GM19397 (cell line): ENCODE data around the gene PRUNE2.

ENCODE experiments used
- ATAC-seq: cut with Tn5 transposase; IDR thresholded peaks from one replicate; pipeline ENCODE4 v1.9.1; 2021; ENCODE audit warnings: mild to moderate bottlenecking, moderate library complexity; ENCODE audit not compliant: unreplicated experiment

Gene PRUNE2

DNA sequence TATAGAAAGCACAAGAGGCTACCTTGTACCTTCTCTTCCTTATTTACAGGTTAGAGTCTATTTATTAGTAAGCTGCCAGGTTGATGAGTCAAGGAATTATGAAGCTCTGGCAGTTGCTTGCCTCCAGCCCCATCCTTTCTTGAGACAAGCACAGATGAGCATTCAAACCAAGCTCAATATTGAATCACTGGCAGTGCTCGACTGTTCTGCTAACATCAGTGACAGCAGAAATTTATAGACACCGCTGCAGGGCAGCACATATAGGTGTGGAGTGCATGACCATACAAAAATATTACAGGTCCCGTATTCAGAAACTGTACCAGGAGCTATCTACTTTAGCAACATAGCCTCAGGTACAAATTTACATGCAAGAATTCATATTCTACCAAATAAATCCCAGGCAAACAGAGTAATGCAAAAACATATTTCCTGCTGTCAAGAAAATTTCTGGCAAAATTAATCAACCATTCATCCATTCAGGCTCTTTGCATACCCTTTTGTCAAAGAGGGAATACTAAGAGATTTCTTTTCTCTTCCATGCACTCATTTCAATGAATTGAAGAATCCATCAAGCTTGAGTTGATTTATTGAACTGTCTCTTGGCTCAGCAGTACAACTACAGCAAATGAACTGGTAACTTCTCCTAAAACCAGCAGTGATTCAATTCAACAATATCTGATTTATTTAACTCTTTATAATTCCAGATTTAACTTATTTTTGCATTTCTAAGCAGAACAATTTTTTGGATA is 168.6 kb downstream of the PRUNE2 start:
- ATAC-seq, result no peak

DNA sequence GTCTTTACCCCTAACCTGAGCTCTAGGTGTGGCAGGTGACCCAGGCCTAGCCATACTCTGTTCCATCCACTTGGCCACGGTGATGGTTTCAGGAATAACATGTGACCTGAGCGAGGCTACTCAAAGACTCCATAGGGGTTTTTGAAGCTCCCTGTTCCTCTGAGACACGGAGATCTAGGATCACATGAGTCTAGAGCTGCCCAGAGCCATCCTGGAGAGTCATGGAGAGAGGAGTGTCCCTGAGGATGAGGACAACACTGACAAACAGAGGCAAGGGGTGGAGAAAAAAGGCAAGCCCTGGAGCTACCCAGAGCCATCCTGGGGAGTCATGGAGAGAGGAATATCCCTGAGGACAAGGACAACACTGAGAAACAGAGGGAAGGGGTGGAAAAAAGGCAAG is 171.2 kb downstream of the PRUNE2 start:
- ATAC-seq, result no peak

DNA sequence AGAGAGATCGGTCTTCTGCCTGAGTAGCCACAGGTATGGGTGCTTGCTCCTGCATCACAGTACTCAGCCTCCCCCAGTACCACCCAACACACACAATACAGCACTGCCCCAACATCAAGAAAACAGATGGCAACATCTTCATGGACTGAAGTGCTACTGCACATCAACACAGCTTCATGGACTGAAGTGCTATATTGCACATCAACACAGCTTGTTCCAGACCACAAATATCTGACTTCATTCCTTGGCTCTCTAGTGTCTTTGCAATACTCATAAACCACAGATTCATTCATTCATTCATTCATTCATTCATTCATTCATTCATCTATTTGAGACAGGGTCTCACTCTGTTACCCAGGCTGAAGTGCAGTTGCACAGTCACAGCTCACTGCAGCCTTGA is 172.8 kb downstream of the PRUNE2 start:
- no peak for ATAC-seq

DNA sequence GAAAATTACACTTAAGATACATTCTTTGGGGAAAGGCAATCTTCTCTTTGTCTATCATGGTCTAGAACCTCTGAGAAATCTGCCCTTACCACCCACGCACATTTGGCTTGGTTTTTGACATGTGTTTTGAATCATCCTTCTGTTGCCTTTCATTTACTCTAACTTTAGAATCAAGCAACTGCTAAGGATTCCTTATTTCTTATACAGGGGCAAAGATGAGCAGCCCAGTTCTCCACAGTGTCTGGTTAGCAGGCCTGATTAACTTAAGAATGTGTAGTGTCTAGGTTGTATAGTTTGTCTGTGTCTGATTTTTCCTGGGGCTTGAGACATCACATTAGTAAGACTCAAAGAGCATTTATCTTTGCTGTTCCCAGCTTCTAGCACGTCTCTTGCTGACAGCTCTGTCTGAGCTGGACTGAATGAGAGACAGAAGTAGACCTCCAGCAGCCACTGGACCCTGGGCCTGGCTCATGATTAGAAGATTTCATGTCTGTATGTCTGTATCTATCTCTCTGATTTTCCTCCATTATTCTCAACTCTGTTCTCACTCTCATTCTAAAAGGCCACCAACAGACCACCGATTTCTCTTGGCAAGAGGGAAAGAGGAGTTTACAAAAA is 173.5 kb downstream of the PRUNE2 start:
- no peak for ATAC-seq

DNA sequence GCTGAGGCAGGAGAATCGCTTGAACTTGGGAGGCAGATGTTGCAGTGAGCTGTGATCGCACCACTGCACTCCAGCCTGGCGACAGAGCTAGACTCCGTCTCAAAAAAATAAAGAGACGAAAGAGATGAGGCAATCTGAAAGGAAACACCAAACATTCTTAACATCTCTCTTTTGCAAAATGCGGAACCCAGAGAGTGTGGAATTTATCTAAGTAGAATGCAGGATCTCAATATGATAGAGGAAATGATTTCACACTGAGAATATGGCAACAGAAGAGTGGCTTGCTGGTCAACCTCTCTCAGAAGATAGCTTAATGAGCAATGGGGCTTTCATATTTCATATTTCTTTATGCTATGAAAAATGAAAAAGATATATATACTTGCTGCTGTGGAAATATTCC is 175.1 kb downstream of the PRUNE2 start:
- ATAC-seq, result no peak

DNA sequence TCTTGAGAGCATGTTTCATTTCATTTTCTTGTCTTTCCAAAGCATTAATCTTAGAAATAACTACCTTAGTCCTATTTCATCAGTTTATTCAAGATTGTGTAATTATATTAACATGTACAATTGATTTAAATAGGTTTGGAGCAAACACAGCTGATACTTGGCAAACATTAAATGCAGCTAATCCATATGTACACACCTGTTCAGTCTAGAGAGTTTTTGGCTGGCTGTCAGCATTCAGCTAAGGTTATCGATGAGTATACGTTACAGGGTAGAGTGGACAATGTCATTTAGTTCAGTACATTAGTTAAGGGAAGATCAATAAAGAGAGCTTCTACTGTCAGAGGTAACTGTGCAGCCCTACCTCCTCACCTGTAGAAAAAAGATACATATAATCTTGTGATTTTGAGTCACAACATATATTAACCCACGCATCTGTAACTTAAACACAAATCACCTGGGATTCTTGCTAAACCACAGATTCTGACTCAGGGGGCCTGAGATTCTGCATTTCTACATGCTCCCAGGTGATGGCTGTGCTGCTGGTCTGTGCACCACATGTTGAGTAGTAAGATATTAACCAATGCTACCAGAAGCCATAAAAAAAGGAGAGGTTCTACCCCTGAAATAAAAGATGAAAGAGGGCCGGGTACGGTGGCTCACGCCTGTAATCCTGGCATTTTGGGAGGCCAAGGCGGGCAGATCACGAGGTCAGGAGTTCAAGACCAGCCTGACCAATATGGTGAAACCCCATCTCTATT is 175.8 kb downstream of the PRUNE2 start:
- no peak for ATAC-seq

DNA sequence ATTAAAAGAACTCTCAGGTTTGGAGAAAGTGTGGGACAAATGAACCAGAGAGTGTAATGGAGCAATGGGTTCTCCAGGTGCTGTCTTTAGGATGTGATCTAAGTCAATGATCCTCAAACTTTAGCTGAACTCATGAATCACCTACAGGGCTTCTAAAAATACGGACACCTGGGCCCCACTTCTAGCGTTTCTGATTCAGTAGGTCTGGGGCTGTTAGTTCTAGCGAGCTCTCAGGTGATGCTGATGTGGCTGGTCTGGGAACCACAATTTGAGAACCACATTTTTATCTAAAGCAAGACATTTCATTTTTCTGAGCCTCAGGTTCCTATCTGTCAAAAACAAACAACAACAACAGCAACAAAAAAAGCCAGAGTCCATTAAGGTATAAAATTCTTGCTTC is 176.8 kb downstream of the PRUNE2 start:
- no peak for ATAC-seq

DNA sequence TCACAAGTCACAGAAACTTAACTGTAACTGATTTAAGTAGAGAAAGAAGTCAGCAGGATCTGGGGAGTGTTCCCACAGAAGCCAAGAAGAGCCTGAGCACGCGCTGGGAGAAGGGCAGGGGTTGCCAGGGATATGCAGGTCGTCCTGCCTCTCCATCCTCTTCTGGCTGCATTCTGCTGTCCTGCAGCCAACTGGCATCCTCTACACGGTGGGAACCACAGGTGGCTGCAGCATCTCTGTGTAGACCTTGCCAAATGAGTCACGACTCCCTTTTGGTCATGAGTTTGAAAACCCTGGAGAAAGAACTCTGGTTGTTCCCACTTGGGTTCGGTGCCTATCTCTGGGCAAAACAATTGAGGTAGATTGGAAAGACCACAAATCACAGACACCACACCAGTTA is 180.0 kb downstream of the PRUNE2 start:
- no peak for ATAC-seq

DNA sequence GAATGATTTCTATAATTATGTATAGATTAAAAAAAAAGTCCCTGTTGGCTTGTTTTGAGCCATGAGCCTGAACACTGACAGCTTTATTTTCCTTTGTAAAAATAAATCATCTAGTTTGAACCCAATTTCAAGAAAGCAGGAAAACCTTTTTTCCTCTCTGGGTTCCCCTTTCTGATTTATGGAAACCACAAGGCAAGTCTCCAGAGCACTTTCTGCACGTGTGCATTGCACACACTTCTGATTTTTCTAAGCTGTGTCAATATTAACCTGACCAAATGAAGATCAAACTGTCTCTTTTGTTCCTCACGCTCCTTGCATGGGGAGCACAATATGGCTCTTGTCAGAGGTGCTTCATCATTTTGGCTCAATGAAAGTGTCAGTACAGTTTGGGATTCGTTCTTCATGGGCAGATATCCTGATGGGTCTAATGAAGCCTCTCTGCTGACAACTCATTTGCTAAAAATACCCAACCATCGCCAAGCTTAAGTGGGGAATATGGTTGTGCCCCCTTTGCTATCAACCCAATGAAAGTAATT is 180.8 kb downstream of the PRUNE2 start:
- ATAC-seq, result no peak

DNA sequence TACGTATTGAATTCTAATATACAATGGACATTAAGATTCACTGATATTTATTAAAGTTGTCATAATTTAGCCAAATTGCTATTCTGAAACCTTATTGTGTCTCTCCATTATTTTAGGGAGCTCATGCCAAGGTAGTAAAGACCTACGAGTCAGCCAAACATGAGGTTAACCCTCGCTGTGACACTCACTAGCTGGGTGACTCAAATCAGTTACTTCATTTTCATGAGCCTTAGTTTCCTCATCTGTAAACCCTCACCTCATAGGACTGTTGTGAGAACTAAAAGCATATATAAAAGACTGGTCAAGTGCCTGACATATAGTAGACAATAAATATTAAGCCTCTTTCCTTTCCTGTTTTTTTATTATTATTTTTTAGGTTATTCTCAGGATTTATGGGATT is 185.7 kb downstream of the PRUNE2 start:
- ATAC-seq, result no peak

DNA sequence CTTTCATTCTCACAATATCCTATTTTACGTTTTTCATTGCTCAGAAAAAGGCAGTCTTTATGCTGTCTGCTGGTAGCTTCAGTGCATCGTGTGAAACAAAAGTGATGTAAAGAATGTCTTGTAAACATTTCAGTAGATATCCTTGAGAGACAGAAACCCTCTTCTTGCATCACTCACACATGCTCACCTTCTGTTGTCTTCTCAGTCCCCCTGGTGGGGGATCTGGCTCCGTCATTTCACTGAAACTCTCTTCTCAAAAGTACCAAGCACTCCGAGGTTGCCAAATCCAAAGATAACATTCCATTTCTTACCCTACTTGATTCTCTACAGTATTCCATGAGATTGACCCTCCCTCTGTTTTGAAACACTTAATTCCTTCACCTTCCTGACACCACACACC is 187.7 kb downstream of the PRUNE2 start:
- ATAC-seq, result no peak

DNA sequence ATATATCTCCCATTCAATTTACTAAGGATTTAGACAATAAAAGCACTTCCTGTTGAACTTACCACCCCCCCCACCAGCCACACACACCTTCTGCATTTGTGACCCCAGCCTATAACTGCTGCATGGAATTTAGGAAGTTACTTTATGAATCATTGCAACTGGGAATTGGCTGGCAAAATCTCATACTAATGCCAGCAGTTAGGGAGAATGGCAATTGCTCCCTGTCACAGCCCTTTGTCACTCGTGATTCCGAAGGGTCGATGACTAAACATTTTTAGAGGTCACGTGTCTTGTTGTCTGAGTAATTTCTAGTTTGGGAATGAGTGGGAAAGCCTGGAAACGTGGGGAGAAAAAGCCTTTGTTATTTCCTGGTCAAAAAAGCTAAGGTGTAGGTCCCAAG is 188.3 kb downstream of the PRUNE2 start:
- ATAC-seq, result no peak

DNA sequence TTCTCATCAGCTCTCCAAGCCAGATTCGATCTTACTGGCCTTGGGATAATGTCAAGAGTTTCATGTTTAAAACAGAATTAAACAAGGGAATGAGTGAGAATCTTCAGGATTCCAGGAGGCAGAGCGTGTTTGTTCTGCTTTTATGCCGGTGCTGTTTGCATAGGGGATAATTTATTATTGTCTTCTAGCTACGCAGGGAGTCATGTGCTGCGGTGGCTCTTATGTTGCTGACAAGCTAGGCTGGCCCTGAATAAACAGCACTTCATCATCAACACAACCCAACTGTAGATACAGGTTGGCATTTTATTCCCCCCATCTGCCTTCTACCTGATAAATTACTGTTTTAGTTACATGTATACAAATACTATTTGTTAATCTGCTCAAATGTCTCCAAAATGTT is 188.7 kb downstream of the PRUNE2 start:
- ATAC-seq, result no peak

DNA sequence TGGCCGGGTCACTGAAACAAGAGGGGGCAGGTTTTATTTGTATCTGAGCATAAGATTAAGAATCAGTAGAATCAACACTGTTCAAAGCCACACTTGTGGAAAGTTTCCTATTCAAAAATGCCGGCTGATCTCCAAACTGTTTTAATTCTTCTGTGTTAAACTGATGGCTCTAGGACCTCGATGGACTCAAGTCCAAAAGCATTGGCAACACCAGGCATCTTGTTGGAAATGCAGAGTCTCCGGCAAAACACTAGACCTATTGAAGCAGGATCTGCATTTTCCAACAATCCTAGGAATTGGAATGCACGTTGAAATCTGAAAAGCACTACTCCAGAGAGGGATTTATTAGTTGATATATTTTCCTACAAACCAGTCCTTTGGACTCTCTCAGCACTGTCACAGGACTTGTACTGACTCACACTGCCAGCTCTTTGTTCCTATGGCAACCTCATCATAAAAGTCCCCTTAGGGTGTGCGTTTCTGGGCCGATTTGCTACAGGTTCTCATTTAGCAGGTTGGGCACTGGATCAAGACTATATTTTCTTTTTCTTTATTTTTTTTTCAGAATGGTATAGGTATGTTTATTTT is 189.7 kb downstream of the PRUNE2 start:
- ATAC-seq, result no peak

DNA sequence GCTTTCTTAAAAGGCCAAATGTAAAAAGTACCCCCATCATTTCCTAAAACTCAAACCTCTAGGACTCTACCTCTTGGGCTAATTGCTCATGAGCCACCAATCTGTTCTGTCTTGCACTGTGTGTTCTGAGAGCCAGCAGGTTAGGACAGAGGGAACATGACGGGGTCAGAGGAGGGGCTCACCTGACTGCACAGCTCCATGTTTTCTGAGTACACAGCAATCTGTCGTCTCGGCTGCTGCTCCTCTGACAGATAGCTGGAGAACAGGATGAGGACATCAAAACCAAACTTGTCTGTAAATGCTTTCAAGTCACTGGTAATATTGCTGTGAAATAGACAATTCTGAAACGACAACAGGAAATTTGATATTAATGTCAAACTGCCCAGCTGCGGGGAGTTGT is 192.5 kb downstream of the PRUNE2 start:
- no peak for ATAC-seq

DNA sequence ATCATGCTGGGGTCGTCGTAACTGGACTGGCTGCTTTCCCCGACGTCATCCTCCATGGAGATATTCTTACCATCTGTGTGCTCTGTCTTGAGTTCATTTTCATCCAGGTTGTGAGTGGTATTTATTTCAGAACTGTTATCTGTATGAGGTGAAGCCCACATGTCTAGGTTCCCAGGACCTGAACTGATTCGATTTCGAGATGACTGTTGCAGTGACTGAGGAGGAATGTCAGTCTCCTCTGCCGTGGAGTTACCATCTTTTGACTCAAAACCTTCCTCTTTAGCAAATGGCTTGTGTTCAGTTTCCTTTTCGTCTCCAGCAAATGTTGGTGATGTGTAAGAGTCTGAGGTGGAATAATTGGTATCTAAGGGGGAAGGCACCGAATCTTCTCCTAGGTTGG is 196.9 kb downstream of the PRUNE2 start:
- no peak for ATAC-seq

DNA sequence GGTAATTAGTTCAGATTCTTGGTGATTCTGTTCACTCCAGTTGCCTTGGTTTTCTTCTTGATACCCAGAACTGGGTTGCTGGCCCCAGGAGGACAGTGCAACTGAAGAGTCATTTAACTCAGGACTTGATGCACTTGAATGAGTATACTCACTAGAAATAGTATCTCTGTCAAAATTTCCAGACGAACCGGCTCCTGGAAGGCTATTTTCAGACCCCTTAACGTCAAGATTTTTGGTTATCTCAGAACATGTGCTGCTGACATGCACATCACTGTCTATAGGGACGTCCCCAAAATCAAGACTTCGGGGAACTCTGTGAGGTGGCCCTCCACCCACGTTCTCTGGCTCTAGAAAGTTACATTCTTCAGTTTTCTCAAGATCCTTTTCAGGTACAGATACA is 198.4 kb downstream of the PRUNE2 start:
- ATAC-seq, result no peak

DNA sequence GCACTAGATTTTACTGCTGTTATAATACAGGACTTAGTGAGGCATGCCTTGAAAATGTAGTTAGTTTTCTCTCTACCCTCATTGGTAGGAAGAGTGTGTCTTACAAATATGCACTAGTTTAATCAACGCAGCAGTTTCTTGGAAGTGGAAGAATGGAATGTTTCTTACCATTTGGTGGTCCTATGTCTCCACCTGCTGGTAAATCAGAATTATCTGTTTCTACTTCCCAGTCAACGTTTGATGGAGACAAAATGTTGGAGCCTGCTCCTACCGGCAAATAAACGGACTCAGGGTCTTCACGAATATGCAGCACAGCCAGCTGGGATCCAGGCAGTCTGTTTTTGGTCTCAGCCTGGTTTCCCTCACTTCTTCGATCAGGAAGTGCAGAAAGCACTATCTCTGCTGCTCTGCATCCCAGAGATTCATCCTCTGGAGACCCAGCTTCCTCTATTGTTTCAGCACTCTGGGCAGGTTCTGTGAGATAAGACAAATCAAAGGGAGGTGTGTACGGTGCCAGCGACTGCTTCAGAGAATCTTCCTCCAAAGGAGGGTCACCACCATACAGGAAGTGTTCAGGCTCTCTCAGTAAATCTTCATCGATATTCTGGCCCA is 201.2 kb downstream of the PRUNE2 start:
- no peak for ATAC-seq

DNA sequence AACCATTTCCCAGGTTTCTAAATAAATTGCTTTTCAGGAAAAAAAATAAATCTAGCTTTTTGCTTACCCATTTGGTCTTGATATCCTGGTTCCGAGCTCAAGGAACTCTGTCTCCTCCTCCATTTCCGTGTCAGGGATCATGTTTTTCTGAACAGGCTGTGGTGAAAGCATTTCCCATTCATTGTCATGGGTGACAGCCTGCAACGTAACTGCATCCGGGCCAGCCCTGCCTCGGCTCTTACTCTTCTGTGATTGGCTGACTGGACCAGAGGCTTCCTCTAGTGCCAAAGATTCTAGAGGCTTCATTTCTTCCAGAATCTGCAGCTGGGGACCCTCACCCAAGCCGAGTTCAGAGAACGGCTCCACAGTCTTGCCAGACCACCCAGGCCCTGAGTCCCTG is 202.6 kb downstream of the PRUNE2 start:
- no peak for ATAC-seq

DNA sequence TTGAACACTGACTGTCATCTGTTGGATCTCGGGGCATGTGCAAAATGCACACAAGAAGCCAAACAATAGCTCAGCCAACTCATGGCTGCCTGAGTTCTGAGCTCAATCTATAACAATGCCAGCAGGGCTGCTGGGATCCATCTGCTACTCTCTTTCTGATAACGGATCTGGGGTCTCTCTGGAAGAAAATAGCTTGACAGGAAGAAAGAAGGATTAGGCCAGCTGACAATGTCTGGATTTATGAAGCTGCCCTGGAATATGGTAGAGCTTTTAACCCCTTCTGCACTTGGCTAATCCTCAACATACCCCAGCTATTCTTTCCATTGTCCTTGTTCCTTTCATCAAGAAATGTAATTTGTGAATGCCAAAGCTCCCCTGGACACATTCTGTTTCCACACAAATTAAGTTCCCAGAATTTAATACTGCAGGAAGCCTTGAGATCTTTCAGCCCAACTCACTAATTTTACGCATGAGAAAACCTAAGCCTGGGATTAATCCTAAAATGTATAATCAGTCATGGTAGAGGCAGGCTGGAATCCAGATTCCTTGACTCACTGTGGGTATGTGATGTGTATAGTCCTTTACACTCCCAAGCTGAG is 204.4 kb downstream of the PRUNE2 start:
- ATAC-seq, result no peak

DNA sequence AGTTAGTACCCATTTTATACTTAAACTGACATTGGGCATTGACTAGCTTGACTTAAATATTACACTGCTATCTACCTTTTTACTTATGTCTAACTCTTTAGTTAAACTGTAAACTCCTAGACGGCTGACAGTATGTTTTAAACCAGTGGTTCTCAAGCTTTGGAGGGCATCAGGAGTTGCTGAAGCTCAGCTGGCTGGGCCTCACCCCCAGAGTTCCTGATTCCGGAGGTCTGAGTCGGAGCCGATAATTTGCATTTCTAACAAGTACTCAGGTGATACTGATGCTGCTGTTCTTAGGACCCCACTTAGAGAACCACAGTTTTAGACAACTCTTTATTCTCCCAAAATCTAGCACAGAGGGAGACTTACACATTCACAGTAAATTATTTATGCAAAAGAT is 205.0 kb downstream of the PRUNE2 start:
- ATAC-seq, result no peak
